Left renal cortex interstitium (tissue), 4 donors: ENCODE data around the gene HRH3. TPM values are rescaled to one million over a fixed set of nuclear protein-coding genes. Genes with fewer than 3 reads are reported as not detected.

Experiments used
- DNase-seq, 4 donors: peaks; one replicate each; pipeline ENCODE4 v3.0.0-alpha.2; 2013; ENCODE audit warnings: low read depth in 4 of 4, low spot score in 2 of 4, missing footprints in 1 of 4
- polyA plus RNA-seq, 4 donors: library from polyadenylated mRNA; unstranded; fragments of 120-200 nt; gene quantifications; one replicate each; pipeline ENCODE4 v1.2.1, GENCODE V29; 2013; ENCODE audit not compliant: insufficient read length in 4 of 4

The HRH3 gene
- polyA plus RNA-seq, 4 donors, result 0.08 to 0.21 (median 0.14) TPM; not detected in 1

DNA sequence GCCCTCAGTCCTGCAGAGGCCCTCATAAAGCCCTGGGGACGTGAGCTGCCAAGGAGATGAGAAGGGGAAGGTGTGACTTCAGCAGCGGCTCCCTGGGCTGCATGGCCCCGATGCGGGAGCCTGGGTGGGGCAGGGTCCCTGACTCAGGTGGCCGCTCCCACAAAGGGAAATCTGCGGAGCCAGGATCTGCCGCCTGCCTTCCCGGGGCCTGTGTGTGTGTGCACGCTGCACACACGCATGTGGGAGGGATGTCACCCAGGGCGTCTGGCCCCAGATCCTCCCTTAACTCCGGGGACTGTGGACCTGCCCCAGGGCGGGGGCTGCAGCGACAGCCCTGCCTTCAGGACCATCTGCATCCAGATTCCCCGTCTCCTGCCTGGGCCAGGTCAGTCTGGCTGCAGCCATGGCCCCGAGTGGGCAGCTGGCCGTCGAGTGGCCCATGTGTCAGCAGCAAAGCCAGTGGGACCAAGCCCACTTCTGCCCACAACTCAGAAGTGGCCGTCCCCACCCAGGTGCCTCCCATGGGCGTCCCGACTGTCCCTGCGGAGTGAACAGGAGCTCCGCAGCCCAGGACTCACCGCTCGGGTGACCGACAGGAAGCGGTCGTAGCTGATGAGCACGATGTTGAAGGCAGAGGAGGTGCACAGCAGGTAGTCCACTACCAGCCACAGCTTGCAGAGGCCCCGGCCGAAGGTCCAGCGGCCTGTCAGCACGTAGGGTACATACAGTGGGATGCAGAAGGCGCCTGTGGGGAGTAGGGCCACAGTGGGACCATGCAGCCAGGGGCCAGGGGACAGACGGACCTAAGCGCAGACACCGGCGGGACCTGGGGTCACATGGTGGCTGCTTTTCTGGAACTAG lies 1.9 kb downstream of the HRH3 start:
- no peak for DNase-seq

DNA sequence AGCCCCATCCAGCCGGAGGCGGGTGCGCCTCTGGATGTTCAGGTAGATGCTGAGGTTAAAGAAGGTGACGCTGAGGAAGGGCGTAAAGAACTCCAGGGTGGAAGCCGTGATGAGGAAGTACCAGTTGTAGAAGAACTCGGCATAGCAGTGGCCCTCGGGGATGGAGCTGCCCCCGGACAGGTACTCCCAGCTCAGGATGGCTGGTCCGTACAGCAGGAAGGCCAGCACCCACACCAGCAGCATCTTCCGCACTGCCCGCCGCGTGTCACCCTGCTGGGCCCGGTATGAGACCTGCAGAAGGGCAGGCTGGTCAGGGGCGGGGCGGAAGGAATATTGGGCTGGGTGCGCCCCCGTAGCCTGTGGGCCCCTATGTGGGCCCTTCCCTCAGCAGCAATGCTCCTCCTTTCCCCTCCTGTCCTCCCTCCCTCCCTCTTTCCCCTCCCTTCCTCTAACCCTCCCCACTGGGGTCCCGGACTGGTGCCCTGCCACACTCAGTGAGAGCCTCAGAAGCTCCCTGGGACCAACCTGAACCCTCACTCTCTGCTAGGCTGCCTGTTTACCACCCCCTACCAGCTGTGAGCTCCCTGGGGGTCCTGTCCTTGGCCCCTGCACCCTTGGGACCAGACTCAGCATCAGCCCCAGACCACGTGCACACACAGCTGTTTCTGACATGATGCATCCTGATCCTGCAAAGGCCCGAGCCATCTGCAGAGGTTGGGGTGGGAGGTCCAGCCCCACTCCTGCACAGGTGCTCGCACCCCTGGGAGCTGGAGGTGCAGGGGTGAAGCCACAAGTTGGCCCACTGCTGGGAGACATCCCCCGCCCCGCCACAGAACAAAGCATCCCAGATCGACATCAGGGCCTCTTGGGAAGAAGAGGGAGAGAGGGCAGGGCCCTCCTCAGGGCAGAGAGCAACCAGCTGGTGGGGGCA lies 3.2 kb downstream of the HRH3 start:
- no peak for DNase-seq

DNA sequence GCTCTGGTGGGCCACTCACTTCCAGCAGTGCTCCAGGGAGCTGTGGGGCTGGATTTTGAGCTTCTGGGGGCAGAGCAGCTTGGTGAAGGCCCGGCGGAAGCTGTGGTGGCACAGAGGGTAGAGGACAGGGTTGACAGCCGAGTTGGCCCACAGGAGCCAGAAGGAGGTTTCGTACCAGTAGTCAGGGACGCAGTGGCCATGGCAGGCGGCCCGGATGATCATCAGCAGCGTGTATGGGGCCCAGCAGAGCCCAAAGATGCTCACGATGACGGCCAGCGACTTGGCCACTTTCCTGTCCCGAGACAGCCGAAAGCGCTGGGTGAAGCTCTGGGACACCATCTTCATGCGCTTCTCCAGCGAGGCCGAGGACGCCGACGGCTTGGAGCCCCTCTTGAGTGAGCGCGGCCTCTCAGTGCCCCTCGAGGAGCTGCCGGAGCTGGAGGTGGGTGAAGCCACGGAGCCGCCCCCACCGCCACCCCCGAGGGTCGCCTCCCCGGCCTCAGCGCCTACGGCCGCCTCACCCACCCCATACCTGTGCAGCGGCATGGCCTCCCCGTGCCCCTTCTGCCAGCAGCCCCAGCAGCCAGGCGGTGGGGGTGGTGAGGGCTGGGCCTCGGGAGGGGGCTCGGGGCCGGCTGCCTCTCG lies 4.0 kb downstream of the HRH3 start:
- no peak for DNase-seq

DNA sequence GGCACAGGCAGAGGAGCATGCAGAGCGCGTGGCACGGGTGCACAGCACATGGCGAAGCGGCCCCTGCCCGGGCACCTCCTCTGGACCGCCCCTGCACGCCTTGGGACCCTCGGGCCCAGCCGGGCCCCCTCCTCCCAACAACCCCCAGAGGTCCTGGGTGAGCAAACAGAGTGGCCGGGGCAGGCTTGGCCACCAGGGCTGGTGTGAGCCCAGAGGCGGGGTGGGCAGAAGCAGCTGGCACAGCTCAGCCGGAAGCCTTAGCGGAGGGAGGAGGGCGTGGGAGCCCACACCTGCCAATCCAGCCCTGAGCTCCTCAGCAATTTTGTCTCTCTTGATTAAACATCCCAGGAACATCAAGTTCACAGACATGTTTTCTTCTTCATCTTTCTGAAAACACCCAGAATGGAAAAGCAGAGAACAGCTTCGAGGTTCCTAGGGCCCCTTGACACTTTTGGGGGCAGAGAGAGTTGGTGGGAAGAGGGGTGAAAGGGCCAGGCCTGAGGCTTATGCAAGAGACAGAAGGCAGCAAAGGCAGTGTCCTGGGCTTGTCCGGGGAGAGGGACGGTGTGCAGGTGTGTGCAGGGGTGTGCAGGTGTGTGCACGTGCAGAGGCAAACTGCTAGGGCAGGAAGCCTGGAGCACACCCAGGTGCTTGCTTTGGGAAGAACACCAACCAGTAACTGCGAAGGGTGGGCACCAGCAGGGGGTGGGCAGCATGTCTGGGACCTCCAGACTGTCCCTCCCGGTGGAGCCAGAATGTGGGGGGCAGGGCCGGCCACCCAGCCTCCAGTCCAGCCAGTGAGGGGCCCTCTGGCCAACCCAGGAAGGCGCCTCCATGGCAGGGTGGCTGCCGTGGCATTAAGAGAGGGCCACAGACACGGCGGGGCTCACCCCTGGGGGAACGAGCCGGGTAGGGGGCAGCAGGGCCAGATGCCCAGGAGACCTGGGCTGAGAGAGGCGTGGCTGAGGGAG lies 4.8 kb downstream of the HRH3 start:
- DNase-seq, result no peak

DNA sequence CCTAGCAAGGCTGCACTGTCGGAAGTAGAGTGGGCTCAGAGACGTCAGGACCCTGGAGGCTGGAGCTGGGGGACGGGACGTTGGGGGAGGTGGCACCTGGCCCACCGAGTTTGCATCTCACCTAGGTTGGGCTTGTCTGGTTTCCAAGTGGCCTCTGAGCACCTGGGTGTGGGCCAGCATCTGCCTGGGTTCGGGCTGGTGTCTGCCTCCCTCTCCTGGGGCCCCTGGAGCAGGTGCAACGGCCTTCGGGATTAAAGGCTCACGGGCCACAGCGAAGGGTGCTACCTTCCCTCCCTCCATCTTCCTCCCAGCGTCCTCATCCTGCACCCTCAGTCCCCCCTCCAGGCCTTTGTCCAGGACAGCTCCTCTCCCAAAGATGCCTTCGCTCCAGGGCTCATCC lies 6.0 kb downstream of the HRH3 start:
- no peak for DNase-seq

DNA sequence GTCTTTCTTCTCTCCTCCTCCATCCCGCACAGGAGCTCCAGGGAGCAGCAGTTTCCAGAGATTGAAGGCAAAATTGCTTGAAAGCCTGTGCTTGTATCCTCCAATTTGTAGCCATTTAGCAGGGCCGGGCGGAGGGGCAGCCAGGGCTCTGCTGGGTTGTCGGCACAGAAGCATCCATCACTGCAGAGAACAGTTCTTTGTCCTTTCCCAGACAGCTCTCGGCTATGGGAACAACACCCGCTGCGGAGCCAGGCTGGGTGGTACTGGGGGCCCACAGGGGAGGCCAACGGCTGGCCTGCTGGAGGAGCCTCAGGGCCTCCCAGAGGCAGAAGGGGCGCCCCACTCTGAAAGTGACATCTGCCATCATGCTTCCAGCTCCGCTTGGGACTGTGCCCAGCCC lies 7.8 kb downstream of the HRH3 start:
- no peak for DNase-seq

DNA sequence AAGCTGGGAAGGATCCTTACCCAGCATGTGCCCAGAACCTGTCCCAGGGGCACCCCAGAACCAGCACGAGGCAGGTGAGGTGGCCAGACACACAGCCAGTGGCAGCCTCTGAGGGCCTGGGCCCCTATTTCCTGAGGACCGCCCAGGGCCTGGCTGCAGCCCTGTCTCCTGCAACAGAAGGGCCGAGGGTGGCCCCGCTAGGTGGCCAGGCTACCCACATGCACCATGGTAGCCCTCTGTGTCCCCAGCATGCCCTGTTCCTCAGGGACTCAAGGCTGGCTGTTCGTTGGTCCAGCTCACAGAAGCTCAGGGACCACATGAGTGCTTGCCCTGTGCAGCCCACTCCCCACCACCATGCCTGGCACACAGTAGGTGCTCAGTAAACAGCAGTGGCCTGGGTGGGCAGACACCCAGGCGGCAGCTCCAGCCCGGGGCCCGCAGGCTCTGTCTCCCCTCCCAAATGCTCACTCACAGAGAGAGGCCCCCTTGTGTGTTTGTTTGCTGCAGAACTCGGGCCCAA lies 8.2 kb downstream of the HRH3 start:
- no peak for DNase-seq

DNA sequence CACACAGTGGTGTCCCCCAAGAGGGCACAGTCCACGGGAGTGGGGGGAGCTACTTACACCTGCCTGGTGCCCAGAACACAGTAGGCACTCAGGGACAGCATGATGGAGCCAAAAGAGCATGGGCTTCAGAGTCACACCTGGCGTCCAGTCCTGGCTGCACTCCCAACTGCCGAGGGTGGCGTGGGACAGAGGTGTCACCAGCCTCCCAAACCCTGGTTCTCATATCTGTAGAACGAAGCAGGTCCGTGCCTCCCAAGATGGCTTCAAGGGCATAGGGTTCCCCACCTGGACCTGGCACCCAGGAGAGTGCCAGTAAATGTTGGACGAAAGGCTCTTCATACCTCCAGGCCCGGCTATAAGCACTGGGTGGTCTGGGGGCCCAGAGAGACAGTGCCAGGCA lies 8.9 kb downstream of the HRH3 start:
- DNase-seq, result no peak

DNA sequence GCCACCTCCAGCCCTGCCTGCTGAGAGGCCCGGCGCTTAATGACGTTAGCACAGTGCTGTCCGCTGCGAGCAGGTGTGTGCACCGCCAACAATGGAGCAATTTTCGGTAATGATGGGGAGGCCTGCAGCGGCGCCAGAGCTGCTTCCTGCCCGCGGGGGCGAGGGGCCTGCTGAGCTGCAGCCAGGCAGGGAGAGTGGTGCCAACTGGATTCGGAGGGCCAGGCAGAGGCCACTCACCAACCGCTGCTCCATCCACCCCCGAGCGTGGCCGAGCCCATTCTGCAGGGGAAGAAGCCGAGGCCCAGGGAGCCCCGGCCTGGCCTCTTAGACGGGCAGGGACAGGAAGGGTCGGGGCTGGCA lies 9.6 kb downstream of the HRH3 start:
- DNase-seq, result no peak

DNA sequence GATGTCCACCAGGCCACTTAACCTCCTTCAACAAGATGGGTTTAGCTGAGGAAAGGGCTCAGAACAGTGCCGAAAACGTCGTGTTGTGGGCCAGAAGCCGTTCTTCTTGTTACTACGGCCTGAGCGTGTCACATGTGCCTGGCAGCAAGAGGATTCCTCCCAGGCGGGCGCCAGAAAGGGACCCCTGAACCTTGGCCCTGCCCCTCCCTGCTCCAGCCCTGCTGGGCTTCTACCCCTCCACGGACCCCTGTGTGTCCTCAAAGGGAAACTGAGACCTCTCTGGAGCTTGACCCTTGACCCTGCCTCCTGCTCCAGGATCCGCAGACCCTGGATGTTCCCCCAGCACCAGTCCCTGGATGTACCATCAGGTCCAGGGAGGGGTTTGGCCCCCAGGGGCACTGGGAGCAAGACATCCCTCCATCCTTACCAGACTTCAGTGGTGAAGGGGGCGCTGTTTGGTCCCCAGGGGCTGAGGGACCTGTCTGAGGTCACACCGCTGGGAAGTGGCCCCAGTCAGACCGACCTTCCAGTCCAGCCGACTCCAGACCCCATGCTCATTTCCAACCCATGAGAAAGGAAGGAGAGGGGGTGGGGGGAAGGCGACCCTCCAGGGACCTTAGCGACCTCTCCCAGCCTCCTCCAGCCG lies 10.1 kb downstream of the HRH3 start:
- DNase-seq, result no peak

DNA sequence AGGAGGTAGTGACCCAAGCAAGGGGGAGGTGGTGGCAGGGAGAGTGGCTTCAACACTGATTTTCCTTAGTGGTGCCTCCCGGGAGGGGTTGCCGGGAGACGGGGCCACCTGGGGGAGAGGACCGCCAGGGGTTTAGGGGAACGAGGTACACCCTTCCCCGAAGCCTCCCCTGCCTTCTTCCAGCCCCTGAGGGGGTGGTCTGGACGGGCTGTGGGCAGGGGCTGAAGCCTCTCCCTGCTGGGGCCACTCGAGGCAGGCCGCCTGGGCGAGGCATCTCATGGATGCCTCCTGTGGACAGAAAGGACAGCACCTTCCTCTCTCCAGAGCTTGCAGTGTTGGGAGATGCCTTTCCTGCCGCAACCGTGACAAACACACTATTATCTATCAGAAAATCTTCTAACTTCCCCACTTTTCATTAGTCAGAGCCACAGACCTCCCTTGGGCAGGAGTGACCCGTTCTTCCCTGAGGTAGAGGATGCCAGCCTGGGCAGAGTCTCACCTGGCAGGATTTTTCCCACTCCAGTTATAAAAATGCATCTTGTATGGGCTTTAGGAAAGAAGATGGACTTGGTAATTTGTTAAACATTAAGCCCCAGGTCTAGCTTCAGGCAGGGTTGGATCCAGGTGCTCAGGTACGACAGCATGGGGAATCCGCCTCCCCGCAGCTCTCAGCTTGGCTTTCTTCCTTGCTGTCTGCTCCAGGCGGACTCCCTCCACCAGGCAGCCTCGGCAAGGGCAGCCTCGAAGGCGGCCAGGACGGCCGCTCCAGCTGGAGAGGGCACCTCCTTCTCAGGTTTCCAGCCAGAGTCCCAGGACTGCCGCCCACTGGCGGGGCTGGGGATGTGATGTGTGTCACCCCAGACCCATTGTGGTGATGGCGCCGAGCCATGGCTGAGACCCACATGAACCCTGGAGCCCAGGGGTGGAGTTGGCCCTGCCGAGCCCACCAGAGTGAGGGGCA lies 11.0 kb downstream of the HRH3 start:
- no peak for DNase-seq

DNA sequence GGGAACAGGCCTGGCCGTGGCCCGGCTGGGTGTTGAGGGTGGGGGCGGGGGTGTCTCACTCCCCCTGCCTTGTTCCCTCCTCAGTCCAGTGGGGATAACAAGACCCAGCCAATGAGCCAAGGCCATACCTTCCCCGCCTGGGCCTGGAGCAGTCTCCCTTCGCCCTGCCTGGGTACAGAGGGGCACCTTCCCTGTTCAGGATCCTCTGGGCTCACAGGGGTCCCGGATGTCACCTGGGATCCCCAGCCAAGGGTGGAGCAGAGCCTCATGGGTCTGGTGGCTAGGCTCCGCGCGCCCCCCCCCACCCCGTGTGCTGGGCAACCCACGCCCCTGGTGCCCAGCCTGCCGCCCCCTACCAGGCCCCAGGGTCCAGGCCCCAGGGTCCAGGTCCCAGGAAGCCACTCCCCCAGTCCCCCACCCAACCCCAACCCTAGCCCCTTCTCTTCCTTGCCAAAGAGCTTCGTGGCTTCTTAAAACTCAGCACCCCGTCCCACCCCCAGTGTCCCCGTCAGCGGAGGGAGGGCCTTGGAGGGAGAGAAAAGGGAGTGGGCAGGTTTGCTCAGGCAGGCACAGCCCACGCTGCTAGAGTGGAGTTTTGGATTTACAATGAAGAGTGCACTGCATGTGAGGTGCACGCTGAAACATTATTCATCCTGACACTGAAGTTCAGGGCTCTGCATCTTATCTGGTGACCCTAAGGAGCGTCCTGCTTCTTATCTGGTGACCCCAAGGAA lies 11.8 kb downstream of the HRH3 start:
- DNase-seq, result no peak

DNA sequence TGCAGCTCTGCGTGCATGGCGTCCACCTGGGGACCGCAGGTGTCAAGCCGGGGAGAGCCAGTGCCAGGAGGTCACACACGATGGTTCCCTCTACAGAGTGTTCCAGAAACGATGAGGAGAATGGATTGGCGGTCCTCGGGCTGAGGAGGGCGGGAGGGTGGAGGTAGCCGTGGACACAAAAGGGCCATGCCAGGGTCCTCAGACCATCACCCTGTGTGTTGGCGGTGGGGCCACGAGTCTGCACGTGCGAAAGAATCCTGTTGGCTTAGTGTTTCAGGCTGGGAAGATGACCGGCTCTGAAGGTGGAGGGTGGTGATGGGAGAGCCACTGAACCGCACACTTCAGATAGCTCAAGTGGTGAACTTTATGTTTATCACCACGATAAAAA lies 13.7 kb downstream of the HRH3 start:
- DNase-seq, result no peak

DNA sequence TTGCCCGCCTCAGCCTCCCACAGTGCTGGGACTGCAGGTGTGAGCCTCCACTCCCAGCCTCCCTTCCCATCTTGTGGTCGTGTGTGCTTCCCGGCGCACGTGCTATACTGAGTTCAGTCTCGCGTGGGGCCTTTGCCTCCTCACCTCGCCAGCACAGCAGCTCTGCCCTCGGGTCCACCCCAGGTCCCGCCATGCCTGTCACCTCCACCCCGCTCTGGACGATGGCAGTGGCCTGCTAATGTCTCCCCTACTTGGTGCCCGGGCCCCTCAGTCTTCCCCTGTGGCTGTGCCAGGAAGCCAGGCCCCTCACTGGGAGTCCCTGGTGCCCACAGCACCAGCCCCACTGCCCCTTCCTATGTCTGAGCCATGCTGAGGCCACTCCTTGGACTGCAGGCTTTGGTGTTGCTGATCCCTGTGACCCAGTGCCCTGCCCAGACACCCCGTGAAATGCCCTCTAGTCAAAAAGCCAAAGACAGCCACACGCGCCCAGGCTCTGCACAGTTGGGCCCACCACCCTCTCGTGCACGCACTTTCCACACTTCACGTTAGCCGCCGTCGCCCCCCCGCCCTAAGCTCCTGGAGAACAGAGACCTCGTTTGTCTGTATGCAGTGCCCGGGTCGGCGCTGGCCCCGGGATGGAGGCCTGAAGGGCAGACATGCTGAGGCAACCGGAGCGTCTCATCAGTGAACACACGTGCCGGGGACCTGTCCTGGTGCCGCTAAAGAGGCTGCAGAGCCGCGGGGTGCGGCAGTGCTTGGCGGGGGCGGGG lies 14.3 kb downstream of the HRH3 start:
- DNase-seq, result no peak

DNA sequence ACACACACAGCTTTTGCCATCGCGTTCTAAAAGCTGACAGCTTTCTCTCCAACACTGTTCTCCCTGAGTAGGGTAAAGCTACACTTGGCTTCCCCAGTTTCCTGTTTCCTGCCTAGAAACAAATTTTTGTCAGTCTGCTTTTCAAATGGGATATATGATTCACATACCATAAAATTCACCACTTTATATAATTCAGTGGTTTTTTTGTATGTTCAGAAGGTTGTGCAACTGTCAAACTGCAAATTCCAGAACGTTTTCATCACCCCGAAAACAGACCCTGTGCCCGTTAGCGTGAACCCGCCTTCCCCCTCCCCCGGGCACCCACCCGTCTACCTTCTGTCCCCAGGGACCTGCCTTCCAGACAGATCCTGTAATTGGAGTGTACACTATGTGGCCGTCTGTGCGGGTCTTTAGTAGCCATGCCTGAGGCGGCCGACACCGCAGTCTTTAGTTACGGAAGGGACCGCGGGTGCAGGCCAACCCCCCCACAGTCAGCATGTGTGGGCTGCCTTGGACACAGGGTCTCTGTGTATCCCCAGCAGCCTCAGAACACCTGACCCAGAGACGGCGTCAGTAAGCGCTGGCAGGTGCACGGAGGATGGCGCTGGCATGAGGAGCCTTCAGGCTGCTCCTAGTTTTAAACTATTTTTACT lies 16.6 kb downstream of the HRH3 start:
- DNase-seq, result no peak

DNA sequence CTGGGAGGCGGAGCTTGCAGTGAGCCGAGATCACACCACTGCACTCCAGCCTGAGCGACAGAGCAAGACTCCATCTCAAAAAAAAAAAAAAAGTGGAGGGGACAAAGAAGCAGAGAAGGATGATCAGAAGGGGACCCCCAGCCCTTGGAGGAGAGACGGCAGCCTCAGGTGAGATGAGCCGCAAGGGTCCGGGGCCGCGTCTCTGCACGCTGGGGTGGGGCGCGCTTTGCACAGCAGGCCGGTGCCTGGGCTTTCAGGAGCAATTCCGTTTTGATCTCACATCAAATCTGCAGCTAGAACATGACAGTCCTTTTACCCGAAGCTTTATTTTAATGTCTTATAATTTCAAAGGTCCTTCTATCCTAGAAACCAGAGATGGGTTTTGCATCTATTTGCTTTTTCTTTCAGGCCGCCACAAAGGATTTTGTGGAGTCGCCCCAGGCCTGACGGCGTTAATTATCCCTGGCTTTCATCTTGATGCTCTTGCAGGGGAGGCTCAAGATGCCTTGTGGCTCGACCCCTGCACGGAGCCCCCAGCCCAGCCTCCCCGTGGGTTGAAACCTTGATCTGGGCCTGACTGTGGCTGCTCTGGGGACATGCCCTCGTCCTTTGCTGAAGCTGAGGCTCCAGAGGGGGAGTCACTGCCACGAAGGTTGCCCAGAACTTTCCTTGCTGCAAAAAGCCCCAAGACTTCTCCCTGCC lies 17.3 kb downstream of the HRH3 start:
- no peak for DNase-seq
